Liver (tissue), 9 donors: ENCODE measurements around the gene ASIC2. TPM values are rescaled to one million over a fixed set of nuclear protein-coding genes. Genes with fewer than 3 reads are reported as not detected.

Experiments used
- DNase-seq: peaks from one replicate; pipeline ENCODE4 v3.0.0-alpha.2; 2017; ENCODE audit warnings: low spot score
- H3K27ac ChIP-seq, 2 donors: one replicate each; pipeline ENCODE4 v1.7.0; 2013; ENCODE audit warnings: inconsistent platforms in 2 of 2, low read length in 2 of 2, control low read depth in 1 of 2, low read depth in 1 of 2, mild to moderate bottlenecking in 1 of 2
- H3K27me3 ChIP-seq, 4 donors: one replicate each; pipeline versions ENCODE4 v1.6.1 to v1.7.0; 2013; ENCODE audit warnings: low read length in 3 of 4, inconsistent platforms in 1 of 4, mild to moderate bottlenecking in 1 of 4, moderate library complexity in 1 of 4; ENCODE audit not compliant: control insufficient read depth in 4 of 4, insufficient read depth in 4 of 4
- H3K36me3 ChIP-seq, 4 donors: one replicate each; pipeline versions ENCODE4 v1.6.1 to v1.7.0; 2013; ENCODE audit warnings: low read length in 3 of 4, mild to moderate bottlenecking in 3 of 4, low read depth in 1 of 4, moderate library complexity in 1 of 4; ENCODE audit not compliant: control insufficient read depth in 4 of 4, insufficient read depth in 3 of 4
- H3K4me1 ChIP-seq, 4 donors: one replicate each; pipeline versions ENCODE4 v1.6.1 to v1.7.0; 2013; ENCODE audit warnings: low read length in 3 of 4, mild to moderate bottlenecking in 3 of 4, moderate library complexity in 1 of 4; ENCODE audit not compliant: control insufficient read depth in 4 of 4, insufficient read depth in 4 of 4
- H3K4me3 ChIP-seq, 3 donors: one replicate each; pipeline versions ENCODE4 v1.6.1 to v1.7.0; 2013; ENCODE audit warnings: low read length in 3 of 3, control low read depth in 1 of 3, low read depth in 1 of 3, mild to moderate bottlenecking in 1 of 3
- H3K9ac ChIP-seq, 2 donors: one replicate each; pipeline ENCODE4 v1.7.0; 2013; ENCODE audit warnings: low read length in 2 of 2, mild to moderate bottlenecking in 2 of 2, moderate library complexity in 2 of 2, control low read depth in 1 of 2, low read depth in 1 of 2
- H3K9me3 ChIP-seq, 4 donors: one replicate each; pipeline versions ENCODE4 v1.6.1 to v1.7.0; 2013; ENCODE audit warnings: low read length in 3 of 4; ENCODE audit not compliant: control insufficient read depth in 4 of 4
- ATF3 ChIP-seq: IDR thresholded peaks from 2 replicates; pipeline ENCODE4 v1.6.1; 2016; ENCODE audit warnings: antibody characterized with exemption
- CTCF ChIP-seq: fragments of 150-350 bp; IDR thresholded peaks from 2 replicates; pipeline ENCODE4 v1.5.1; 2017; ENCODE audit warnings: improper control_type of control experiment, low read depth, low read length; ENCODE audit not compliant: missing input control
- EGR1 ChIP-seq, 2 donors: IDR thresholded peaks; 2 replicates each; pipeline ENCODE4 v1.6.1; 2016 to 2018; ENCODE audit warnings: antibody characterized with exemption in 2 of 2, low read depth in 2 of 2
- FOXA1 ChIP-seq: IDR thresholded peaks from 2 replicates; pipeline ENCODE4 v1.6.1; 2016; ENCODE audit warnings: antibody characterized with exemption
- FOXA2 ChIP-seq: IDR thresholded peaks from 2 replicates; pipeline ENCODE4 v1.6.1; 2016; ENCODE audit warnings: antibody characterized with exemption
- GABPA ChIP-seq, 2 donors: IDR thresholded peaks in 1 of 2; conservative IDR thresholded peaks in 1 of 2; 2 replicates each; pipeline ENCODE4 v1.6.1; 2016; ENCODE audit warnings: antibody characterized with exemption in 2 of 2, mild to moderate bottlenecking in 1 of 2, moderate library complexity in 1 of 2
- HNF4A ChIP-seq, 2 donors: conservative IDR thresholded peaks; 2 replicates each; pipeline ENCODE4 v1.6.1; 2016; ENCODE audit warnings: antibody characterized with exemption in 2 of 2, mild to moderate bottlenecking in 2 of 2
- HNF4G ChIP-seq: IDR thresholded peaks from 2 replicates; pipeline ENCODE4 v1.6.1; 2016; ENCODE audit warnings: antibody characterized with exemption
- JUND ChIP-seq, 2 donors: IDR thresholded peaks; 2 replicates each; pipeline ENCODE4 v1.6.1; 2016; ENCODE audit warnings: antibody characterized with exemption in 2 of 2
- MAX ChIP-seq: IDR thresholded peaks from 2 replicates; pipeline ENCODE4 v1.6.1; 2016; ENCODE audit warnings: antibody characterized with exemption
- NR2F2 ChIP-seq: IDR thresholded peaks from 2 replicates; pipeline ENCODE4 v1.6.1; 2016; ENCODE audit warnings: antibody characterized with exemption
- RAD21 ChIP-seq, 2 donors: IDR thresholded peaks; 2 replicates each; pipeline ENCODE4 v1.6.1; 2016; ENCODE audit warnings: antibody characterized with exemption in 2 of 2, mild to moderate bottlenecking in 2 of 2
- REST ChIP-seq: IDR thresholded peaks from 2 replicates; pipeline ENCODE4 v1.6.1; 2016; ENCODE audit warnings: antibody characterized with exemption, mild to moderate bottlenecking
- RXRA ChIP-seq, 2 donors: IDR thresholded peaks; 2 replicates each; pipeline ENCODE4 v1.6.1; 2017 to 2018; ENCODE audit warnings: antibody characterized with exemption in 2 of 2, mild to moderate bottlenecking in 1 of 2
- SP1 ChIP-seq: IDR thresholded peaks from 2 replicates; pipeline ENCODE4 v1.6.1; 2018; ENCODE audit warnings: antibody characterized with exemption, mild to moderate bottlenecking
- TAF1 ChIP-seq: conservative IDR thresholded peaks from 2 replicates; pipeline ENCODE4 v1.6.1; 2016; ENCODE audit warnings: antibody characterized with exemption, mild to moderate bottlenecking
- YY1 ChIP-seq: IDR thresholded peaks from 2 replicates; pipeline ENCODE4 v1.6.1; 2016; ENCODE audit warnings: antibody characterized with exemption, mild to moderate bottlenecking
- ZBTB33 ChIP-seq: IDR thresholded peaks from 2 replicates; pipeline ENCODE4 v1.6.1; 2016; ENCODE audit warnings: antibody characterized with exemption
- WGBS: extraction: QIAGEN DNeasy Blood & Tissue Kit; methylation state at CpG from one replicate; pipeline ENCODE4 v1.1.7; 2013; 5-methylcytosine and 5-hydroxymethylcytosine counted together
- polyA plus RNA-seq, 2 donors: library from polyadenylated mRNA; stranded (reverse) in 1 of 2; unstranded in 1 of 2; fragments of 200-250 nt in 1 of 2; fragments of >200 nt in 1 of 2; fragmentation: Nextera tagmentation in 1 of 2; extraction: Ambion mirVana in 1 of 2; gene quantifications; one replicate each; pipeline versions ENCODE4 v1.2.1 to v1.2.3, GENCODE V29; 2013 to 2015
- total RNA-seq, 2 donors: library from RNA; depleted of rRNA; stranded (reverse); fragments of >200 nt; gene quantifications; one replicate each; pipeline ENCODE4 v1.2.3, GENCODE V29; 2014
- donor health status: healthy.
- donor health status: healthy.
- donor health status: healthy.
- donor health status: healthy.
- donor health status: healthy.

ASIC2 gene
- total and polyA plus RNA-seq, 4 donors, result under 0.01 TPM; not detected in 3

- TF ChIP-seq RXRA (IDR thresholded peaks at IDR 0.05) (no peak), HNF4G (no peak), REST (no peak), YY1 (no peak), FOXA1 (no peak), TAF1 (no peak), EGR1 (IDR thresholded peaks at IDR 0.05; ENCODE audit: low read depth in 2 of 2) (no peak), NR2F2 (no peak), CTCF (no peak), MAX (no peak), FOXA2 (no peak), SP1 (no peak), GABPA (IDR thresholded peaks at IDR 0.05 in 1 of 2, conservative IDR thresholded peaks at IDR 0.05 in 1 of 2) (no peak), RAD21 (IDR thresholded peaks at IDR 0.05) (no peak), ATF3 (no peak)
- no peak for DNase-seq
- Histone ChIP-seq H3K9me3 (no peaks in the 10 kb centered on the region), H3K4me1 (no peaks in the 10 kb centered on the region), H3K36me3 (no peaks in the 10 kb centered on the region), H3K27me3 (no peaks in the 10 kb centered on the region), H3K9ac (no peak overlapping the region), H3K4me3 (no peak overlapping the region), H3K27ac (no peak overlapping the region)
- WGBS, result 80% methylated on average over 4 of the region's 4 CpGs
Measured at GRCh38 chr17:33234233-33234632, 58.9 kb downstream of the ASIC2 start.

- no peak for TF ChIP-seq HNF4A (conservative IDR thresholded peaks at IDR 0.05)
- TF ChIP-seq REST, result no peak
- TF ChIP-seq HNF4G, result no peak
- TF ChIP-seq SP1, result no peak
- TF ChIP-seq JUND (IDR thresholded peaks at IDR 0.05), result no peak
- TF ChIP-seq ZBTB33, result no peak
- no peak for TF ChIP-seq CTCF
- TF ChIP-seq NR2F2, result no peak
- TF ChIP-seq ATF3, result no peak
- Histone ChIP-seq H3K9me3 (no peaks in the 10 kb centered on the region), H3K9ac (no peak overlapping the region), H3K36me3 (no peaks in the 10 kb centered on the region), H3K27ac (no peak overlapping the region), H3K4me3 (no peak overlapping the region), H3K4me1 (no peaks in the 10 kb centered on the region), H3K27me3 (no peaks in the 10 kb centered on the region)
- DNase-seq, result no peak
- 65% methylated on average over 5 of the region's 5 CpGs for WGBS
Measured at GRCh38 chr17:33233811-33234177, 59.3 kb downstream of the ASIC2 start.
